ENCODE measurements around the gene ARHGAP26. TPM values are rescaled to one million over a fixed set of nuclear protein-coding genes. Genes with fewer than 3 reads are reported as not detected.

The ARHGAP26 gene
- total and polyA plus RNA-seq, 2 experiments from 2014 or later: 9.5 to 16.8 TPM

DNA sequence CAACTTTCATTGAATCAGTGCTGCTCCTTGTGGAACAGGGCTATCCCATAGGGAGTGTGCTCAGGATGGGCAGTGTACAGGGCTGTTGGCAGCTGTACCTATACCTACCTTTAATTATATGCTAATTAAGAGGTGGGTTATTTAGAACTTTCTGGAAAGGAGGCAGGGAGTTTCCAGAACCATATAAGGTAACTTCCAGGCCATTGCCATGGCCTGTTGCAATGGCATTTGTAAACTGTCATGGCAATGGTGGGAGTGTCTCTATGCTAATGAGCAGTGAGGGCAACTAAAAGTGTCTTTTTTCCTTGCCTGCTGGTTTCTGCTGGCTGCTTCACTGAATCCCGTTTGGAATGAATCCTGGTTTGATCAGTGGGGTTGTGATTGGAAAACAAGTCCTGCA lies 2.3 kb upstream of the ARHGAP26 start:
- H3K27me3 ChIP-seq (ENCODE audit: insufficient read depth): peaks cover 17% of the 10 kb centered on the region
- H3K79me2 ChIP-seq (replicated peaks; ENCODE audit: insufficient read depth): peaks cover 16% of the 10 kb centered on the region
- H3K27ac Mint-ChIP-seq: peak overlapping the region; percentile 10; the same call in 1 of the 2 replicates
- no peak overlapping the region for H3K4me3 Mint-ChIP-seq
- H3K4me1 ChIP-seq (ENCODE audit: insufficient read depth): peaks cover 22% of the 10 kb centered on the region
- no peak overlapping the region for H2AFZ ChIP-seq
- peaks cover 14% of the 10 kb centered on the region for H4K20me1 ChIP-seq (replicated peaks; ENCODE audit: insufficient read depth)
- TF ChIP-seq EZH2 (IDR thresholded peaks at IDR 0.05; ENCODE audit: low read depth, unreplicated experiment) (no peak), POLR2AphosphoS5 (IDR thresholded peaks at IDR 0.05; ENCODE audit: low read depth) (no peak), STAT1 (IDR thresholded peaks at IDR 0.05; ENCODE audit: unreplicated experiment) (no peak), ZNF114 (CRISPR knock-in tag; IDR thresholded peaks at IDR 0.05) (no peak), EZH2phosphoT487 (IDR thresholded peaks at IDR 0.05; ENCODE audit: unreplicated experiment) (no peak), CREB1 (CRISPR knock-in tag; IDR thresholded peaks at IDR 0.05; ENCODE audit: low read depth) (no peak), JUNB (IDR thresholded peaks at IDR 0.05; ENCODE audit: unreplicated experiment) (no peak), NANOG (IDR thresholded peaks at IDR 0.05; ENCODE audit: borderline replicate concordance) (no peak), ZNF331 (CRISPR knock-in tag; IDR thresholded peaks at IDR 0.05; ENCODE audit: low read depth) (no peak)
- TF ChIP-seq, protein P1, sequence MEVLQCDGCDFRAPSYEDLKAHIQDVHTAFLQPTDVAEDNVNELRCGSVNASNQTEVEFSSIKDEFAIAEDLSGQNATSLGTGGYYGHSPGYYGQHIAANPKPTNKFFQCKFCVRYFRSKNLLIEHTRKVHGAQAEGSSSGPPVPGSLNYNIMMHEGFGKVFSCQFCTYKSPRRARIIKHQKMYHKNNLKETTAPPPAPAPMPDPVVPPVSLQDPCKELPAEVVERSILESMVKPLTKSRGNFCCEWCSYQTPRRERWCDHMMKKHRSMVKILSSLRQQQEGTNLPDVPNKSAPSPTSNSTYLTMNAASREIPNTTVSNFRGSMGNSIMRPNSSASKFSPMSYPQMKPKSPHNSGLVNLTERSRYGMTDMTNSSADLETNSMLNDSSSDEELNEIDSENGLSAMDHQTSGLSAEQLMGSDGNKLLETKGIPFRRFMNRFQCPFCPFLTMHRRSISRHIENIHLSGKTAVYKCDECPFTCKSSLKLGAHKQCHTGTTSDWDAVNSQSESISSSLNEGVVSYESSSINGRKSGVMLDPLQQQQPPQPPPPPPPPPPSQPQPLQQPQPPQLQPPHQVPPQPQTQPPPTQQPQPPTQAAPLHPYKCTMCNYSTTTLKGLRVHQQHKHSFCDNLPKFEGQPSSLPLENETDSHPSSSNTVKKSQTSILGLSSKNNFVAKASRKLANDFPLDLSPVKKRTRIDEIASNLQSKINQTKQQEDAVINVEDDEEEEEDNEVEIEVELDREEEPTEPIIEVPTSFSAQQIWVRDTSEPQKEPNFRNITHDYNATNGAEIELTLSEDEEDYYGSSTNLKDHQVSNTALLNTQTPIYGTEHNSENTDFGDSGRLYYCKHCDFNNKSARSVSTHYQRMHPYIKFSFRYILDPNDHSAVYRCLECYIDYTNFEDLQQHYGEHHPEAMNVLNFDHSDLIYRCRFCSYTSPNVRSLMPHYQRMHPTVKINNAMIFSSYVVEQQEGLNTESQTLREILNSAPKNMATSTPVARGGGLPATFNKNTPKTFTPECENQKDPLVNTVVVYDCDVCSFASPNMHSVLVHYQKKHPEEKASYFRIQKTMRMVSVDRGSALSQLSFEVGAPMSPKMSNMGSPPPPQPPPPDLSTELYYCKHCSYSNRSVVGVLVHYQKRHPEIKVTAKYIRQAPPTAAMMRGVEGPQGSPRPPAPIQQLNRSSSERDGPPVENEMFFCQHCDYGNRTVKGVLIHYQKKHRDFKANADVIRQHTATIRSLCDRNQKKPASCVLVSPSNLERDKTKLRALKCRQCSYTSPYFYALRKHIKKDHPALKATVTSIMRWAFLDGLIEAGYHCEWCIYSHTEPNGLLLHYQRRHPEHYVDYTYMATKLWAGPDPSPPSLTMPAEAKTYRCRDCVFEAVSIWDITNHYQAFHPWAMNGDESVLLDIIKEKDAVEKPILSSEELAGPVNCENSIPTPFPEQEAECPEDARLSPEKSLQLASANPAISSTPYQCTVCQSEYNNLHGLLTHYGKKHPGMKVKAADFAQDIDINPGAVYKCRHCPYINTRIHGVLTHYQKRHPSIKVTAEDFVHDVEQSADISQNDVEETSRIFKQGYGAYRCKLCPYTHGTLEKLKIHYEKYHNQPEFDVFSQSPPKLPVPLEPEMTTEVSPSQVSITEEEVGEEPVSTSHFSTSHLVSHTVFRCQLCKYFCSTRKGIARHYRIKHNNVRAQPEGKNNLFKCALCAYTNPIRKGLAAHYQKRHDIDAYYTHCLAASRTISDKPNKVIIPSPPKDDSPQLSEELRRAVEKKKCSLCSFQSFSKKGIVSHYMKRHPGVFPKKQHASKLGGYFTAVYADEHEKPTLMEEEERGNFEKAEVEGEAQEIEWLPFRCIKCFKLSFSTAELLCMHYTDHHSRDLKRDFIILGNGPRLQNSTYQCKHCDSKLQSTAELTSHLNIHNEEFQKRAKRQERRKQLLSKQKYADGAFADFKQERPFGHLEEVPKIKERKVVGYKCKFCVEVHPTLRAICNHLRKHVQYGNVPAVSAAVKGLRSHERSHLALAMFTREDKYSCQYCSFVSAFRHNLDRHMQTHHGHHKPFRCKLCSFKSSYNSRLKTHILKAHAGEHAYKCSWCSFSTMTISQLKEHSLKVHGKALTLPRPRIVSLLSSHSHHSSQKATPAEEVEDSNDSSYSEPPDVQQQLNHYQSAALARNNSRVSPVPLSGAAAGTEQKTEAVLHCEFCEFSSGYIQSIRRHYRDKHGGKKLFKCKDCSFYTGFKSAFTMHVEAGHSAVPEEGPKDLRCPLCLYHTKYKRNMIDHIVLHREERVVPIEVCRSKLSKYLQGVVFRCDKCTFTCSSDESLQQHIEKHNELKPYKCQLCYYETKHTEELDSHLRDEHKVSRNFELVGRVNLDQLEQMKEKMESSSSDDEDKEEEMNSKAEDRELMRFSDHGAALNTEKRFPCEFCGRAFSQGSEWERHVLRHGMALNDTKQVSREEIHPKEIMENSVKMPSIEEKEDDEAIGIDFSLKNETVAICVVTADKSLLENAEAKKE (CRISPR knock-in tag; IDR thresholded peaks at IDR 0.05): no peak
- TF ChIP-seq, protein P2, sequence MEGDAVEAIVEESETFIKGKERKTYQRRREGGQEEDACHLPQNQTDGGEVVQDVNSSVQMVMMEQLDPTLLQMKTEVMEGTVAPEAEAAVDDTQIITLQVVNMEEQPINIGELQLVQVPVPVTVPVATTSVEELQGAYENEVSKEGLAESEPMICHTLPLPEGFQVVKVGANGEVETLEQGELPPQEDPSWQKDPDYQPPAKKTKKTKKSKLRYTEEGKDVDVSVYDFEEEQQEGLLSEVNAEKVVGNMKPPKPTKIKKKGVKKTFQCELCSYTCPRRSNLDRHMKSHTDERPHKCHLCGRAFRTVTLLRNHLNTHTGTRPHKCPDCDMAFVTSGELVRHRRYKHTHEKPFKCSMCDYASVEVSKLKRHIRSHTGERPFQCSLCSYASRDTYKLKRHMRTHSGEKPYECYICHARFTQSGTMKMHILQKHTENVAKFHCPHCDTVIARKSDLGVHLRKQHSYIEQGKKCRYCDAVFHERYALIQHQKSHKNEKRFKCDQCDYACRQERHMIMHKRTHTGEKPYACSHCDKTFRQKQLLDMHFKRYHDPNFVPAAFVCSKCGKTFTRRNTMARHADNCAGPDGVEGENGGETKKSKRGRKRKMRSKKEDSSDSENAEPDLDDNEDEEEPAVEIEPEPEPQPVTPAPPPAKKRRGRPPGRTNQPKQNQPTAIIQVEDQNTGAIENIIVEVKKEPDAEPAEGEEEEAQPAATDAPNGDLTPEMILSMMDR (conservative IDR thresholded peaks at IDR 0.05; ENCODE audit: low read depth in 2 of 2): no peak
- TF ChIP-seq, protein P3, sequence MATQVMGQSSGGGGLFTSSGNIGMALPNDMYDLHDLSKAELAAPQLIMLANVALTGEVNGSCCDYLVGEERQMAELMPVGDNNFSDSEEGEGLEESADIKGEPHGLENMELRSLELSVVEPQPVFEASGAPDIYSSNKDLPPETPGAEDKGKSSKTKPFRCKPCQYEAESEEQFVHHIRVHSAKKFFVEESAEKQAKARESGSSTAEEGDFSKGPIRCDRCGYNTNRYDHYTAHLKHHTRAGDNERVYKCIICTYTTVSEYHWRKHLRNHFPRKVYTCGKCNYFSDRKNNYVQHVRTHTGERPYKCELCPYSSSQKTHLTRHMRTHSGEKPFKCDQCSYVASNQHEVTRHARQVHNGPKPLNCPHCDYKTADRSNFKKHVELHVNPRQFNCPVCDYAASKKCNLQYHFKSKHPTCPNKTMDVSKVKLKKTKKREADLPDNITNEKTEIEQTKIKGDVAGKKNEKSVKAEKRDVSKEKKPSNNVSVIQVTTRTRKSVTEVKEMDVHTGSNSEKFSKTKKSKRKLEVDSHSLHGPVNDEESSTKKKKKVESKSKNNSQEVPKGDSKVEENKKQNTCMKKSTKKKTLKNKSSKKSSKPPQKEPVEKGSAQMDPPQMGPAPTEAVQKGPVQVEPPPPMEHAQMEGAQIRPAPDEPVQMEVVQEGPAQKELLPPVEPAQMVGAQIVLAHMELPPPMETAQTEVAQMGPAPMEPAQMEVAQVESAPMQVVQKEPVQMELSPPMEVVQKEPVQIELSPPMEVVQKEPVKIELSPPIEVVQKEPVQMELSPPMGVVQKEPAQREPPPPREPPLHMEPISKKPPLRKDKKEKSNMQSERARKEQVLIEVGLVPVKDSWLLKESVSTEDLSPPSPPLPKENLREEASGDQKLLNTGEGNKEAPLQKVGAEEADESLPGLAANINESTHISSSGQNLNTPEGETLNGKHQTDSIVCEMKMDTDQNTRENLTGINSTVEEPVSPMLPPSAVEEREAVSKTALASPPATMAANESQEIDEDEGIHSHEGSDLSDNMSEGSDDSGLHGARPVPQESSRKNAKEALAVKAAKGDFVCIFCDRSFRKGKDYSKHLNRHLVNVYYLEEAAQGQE (IDR thresholded peaks at IDR 0.05; ENCODE audit: unreplicated experiment): no peak
- TF ChIP-seq, protein P4, sequence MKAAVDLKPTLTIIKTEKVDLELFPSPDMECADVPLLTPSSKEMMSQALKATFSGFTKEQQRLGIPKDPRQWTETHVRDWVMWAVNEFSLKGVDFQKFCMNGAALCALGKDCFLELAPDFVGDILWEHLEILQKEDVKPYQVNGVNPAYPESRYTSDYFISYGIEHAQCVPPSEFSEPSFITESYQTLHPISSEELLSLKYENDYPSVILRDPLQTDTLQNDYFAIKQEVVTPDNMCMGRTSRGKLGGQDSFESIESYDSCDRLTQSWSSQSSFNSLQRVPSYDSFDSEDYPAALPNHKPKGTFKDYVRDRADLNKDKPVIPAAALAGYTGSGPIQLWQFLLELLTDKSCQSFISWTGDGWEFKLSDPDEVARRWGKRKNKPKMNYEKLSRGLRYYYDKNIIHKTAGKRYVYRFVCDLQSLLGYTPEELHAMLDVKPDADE (IDR thresholded peaks at IDR 0.05): no peak
- peak overlapping the region; percentile 83 for H3K27ac ChIP-seq (ENCODE audit: low read depth)
- H3K36me3 ChIP-seq (ENCODE audit: insufficient read depth): no peaks in the 10 kb centered on the region
- peaks cover 14% of the 10 kb centered on the region for H3K27me3 Mint-ChIP-seq (ENCODE audit: insufficient read depth, low read depth, poor library complexity)
- H3F3A ChIP-seq (replicated peaks; ENCODE audit: low read depth): peaks cover 2% of the 10 kb centered on the region; the same call in 1 of the 2 replicates
- no peak overlapping the region for H3K4me2 ChIP-seq
- ATAC-seq (no peak), DNase-seq (ENCODE audit: low spot score) (peak; percentile 60)
- H3K4me3 ChIP-seq: no peak overlapping the region
- H3K9me2 ChIP-seq (ENCODE audit: insufficient read depth): no peaks in the 10 kb centered on the region
- H3K9me3 Mint-ChIP-seq: no peaks in the 10 kb centered on the region
- H3K36me3 Mint-ChIP-seq (ENCODE audit: low read depth): no peaks in the 10 kb centered on the region
- H3K4me1 Mint-ChIP-seq: peaks cover 21% of the 10 kb centered on the region

Measured in GM23338 (cell line).